Measurements from ENCODE around the gene ZBTB37.

- TF ChIP-seq EZH2 (IDR thresholded peaks at IDR 0.05; ENCODE audit: borderline replicate concordance, low read length), result no peak
- no peak for TF ChIP-seq CTCF (conservative IDR thresholded peaks at IDR 0.05 in 1 of 2, IDR thresholded peaks at IDR 0.05 in 1 of 2; ENCODE audit: extremely low read depth in 1 of 2, insufficient read depth in 1 of 2, low read depth in 1 of 2, low read length in 2 of 2)
Measured at GRCh38 chr1:173857363-173857917, 10.7 kb upstream of the ZBTB37 start.
